HCT116 (cell line): ENCODE data around the gene FNIP2. TPM values are rescaled to one million over a fixed set of nuclear protein-coding genes. Genes with fewer than 3 reads are reported as not detected.

Experiments used
- ATAC-seq: fragments of 200-7000 bp; cut with Tn5 transposase; 2 replicates; pipeline ENCODE4 v1.9.1; 2020; ENCODE audit warnings: mild to moderate bottlenecking, moderate library complexity
- BruUV-seq: library from RNA; stranded (reverse); fragments of 400-500 nt; replicated peaks from 2 replicates; lab custom pipeline; 2021; lab: Mats Ljungman, UMichigan
- CTCF ChIA-PET: fragments of 300-600 bp; sonication (Branson Sonifier 250); formaldehyde crosslinking; loops from one replicate; lab custom pipeline; 2021; ENCODE audit warnings: antibody characterized with exemption; lab: Charles Lee
- POLR2A ChIA-PET: fragments of 300-600, 350-600 bp; sonication (Branson Sonifier 250); formaldehyde crosslinking; loops from one replicate; lab custom pipeline; 2021; ENCODE audit warnings: antibody characterized with exemption; lab: Charles Lee
- RAD21 ChIA-PET, 2 experiments: fragments of 300-600 bp; sonication (Branson Sonifier 250); formaldehyde crosslinking; loops; one replicate each; lab custom pipeline; 2023; ENCODE audit warnings: low total read pairs in 2 of 2; ENCODE audit not compliant: uncharacterized antibody in 2 of 2, unreplicated experiment in 2 of 2, low non-redundant PET in 1 of 2; lab: Charles Lee
- DNase-seq: peaks from one replicate; pipeline ENCODE4 v3.0.0-alpha.2; 2010; ENCODE audit warnings: low read depth, low spot score
- H2AFZ ChIP-seq: fragments of 200-600 bp; shearing (Covaris generic), sonication (generic); 2 replicates; pipeline ENCODE4 v1.6.1; 2017; ENCODE audit warnings: low read depth, mixed run types, mixed read lengths, antibody characterized with exemption, low read length; ENCODE audit not compliant: poor library complexity, severe bottlenecking
- H3K27ac ChIP-seq: 2 replicates; pipeline ENCODE4 v1.5.1; 2012; ENCODE audit warnings: low read depth, low read length
- H3K27me3 ChIP-seq: fragments of 200-600 bp; sonication (generic); 2 replicates; pipeline ENCODE4 v1.6.1; 2016; ENCODE audit warnings: mixed run types, low read length, mixed read lengths; ENCODE audit not compliant: insufficient read depth
- H3K36me3 ChIP-seq, 2 experiments: fragments of 200-500 bp in 1 of 2; fragments of 200-600 bp in 1 of 2; sonication (Bioruptor generic) in 1 of 2; sonication (generic) in 1 of 2; 2 replicates each; pipeline versions ENCODE4 v1.5.1 to v1.6.1; 2014 to 2016; ENCODE audit warnings: low read length in 2 of 2, inconsistent platforms in 1 of 2, mixed read lengths in 1 of 2, mixed run types in 1 of 2; ENCODE audit not compliant: insufficient read depth in 2 of 2, control insufficient read depth in 1 of 2
- H3K4me1 ChIP-seq, 2 experiments: fragments of 200-600 bp in 1 of 2; sonication (generic) in 1 of 2; 2 replicates each; pipeline versions ENCODE4 v1.5.1 to v1.6.1; 2012 to 2017; ENCODE audit warnings: low read length in 2 of 2, inconsistent platforms in 1 of 2, mild to moderate bottlenecking in 1 of 2, mixed read lengths in 1 of 2, mixed run types in 1 of 2, moderate library complexity in 1 of 2; ENCODE audit not compliant: insufficient read depth in 2 of 2, control insufficient read depth in 1 of 2
- H3K4me2 ChIP-seq: fragments of 200-600 bp; sonication (generic); 2 replicates; pipeline ENCODE4 v1.6.1; 2017; ENCODE audit warnings: mixed run types, low read length, mixed read lengths
- H3K4me3 ChIP-seq, 2 experiments: fragments of 200-600 bp in 1 of 2; sonication (generic) in 1 of 2; replicated peaks in 1 of 2; 2 replicates each; pipeline ENCODE4 v1.5.1; 2011 to 2016; ENCODE audit warnings: low read length in 2 of 2, control low read depth in 1 of 2, low read depth in 1 of 2, mild to moderate bottlenecking in 1 of 2, mixed read lengths in 1 of 2, mixed run types in 1 of 2
- H3K79me2 ChIP-seq: fragments of 200-600 bp; sonication (generic); 2 replicates; pipeline ENCODE4 v1.6.1; 2017; ENCODE audit warnings: mild to moderate bottlenecking, mixed run types, low read length, moderate library complexity, mixed read lengths; ENCODE audit not compliant: insufficient read depth
- H3K9ac ChIP-seq: fragments of 200-600 bp; sonication (generic); 2 replicates; pipeline ENCODE4 v1.6.1; 2016; ENCODE audit warnings: low read length, mixed read lengths
- H3K9me2 ChIP-seq: fragments of 200-600 bp; sonication (generic), shearing (Covaris generic); 2 replicates; pipeline ENCODE4 v1.6.1; 2017; ENCODE audit warnings: mixed run types, mild to moderate bottlenecking, moderate library complexity; ENCODE audit not compliant: insufficient read depth
- H3K9me3 ChIP-seq, 2 experiments: fragments of 200-500 bp in 1 of 2; fragments of 200-600 bp in 1 of 2; sonication (Bioruptor generic) in 1 of 2; sonication (generic) in 1 of 2; 2 replicates each; pipeline ENCODE4 v1.6.1; 2014 to 2017; ENCODE audit warnings: low read length in 2 of 2, mixed read lengths in 2 of 2, inconsistent platforms in 1 of 2, low read depth in 1 of 2, mild to moderate bottlenecking in 1 of 2, mixed run types in 1 of 2, moderate library complexity in 1 of 2; ENCODE audit not compliant: control insufficient read depth in 1 of 2, insufficient read depth in 1 of 2
- H4K20me1 ChIP-seq: fragments of 200-600 bp; sonication (generic), shearing (Covaris generic); 2 replicates; pipeline ENCODE4 v1.6.1; 2017; ENCODE audit warnings: mixed run types, mild to moderate bottlenecking, moderate library complexity; ENCODE audit not compliant: insufficient read depth
- CTCF ChIP-seq, 3 experiments: fragments of 200-600 bp in 1 of 3; sonication (generic) in 1 of 3; IDR thresholded peaks in 2 of 3; conservative IDR thresholded peaks in 1 of 3; 2 replicates each; pipeline ENCODE4 v1.5.1; 2012 to 2017; ENCODE audit warnings: low read depth in 2 of 3, low read length in 2 of 3, antibody characterized with exemption in 1 of 3, borderline replicate concordance in 1 of 3, control low read depth in 1 of 3, mild to moderate bottlenecking in 1 of 3, mixed read lengths in 1 of 3, mixed run types in 1 of 3, moderate library complexity in 1 of 3; ENCODE audit not compliant: insufficient read depth in 1 of 3
- EGR1 ChIP-seq: IDR thresholded peaks from 2 replicates; pipeline ENCODE4 v1.6.1; 2012; ENCODE audit warnings: low read depth
- FOSL1 ChIP-seq: IDR thresholded peaks from 2 replicates; pipeline ENCODE4 v1.6.1; 2012; ENCODE audit warnings: low read depth
- JUND ChIP-seq: IDR thresholded peaks from 2 replicates; pipeline ENCODE4 v1.6.1; 2012
- MAX ChIP-seq: IDR thresholded peaks from 2 replicates; pipeline ENCODE4 v1.6.1; 2012
- POLR2A ChIP-seq: IDR thresholded peaks from 2 replicates; pipeline ENCODE4 v1.7.0; 2011; ENCODE audit warnings: borderline replicate concordance; ENCODE audit not compliant: insufficient read depth, insufficient read length; ENCODE audit errors: extremely low read depth
- RAD21 ChIP-seq: IDR thresholded peaks from 2 replicates; pipeline ENCODE4 v1.6.1; 2012; ENCODE audit warnings: low read depth, mild to moderate bottlenecking
- SIN3A ChIP-seq: IDR thresholded peaks from 2 replicates; pipeline ENCODE4 v1.6.1; 2012; ENCODE audit warnings: low read depth
- SP1 ChIP-seq: IDR thresholded peaks from 2 replicates; pipeline ENCODE4 v1.6.1; 2012; ENCODE audit warnings: low read depth
- SRF ChIP-seq: IDR thresholded peaks from 2 replicates; pipeline ENCODE4 v1.6.1; 2012; ENCODE audit warnings: low read depth
- TCF7L2 ChIP-seq: IDR thresholded peaks from 2 replicates; pipeline ENCODE4 v1.7.0; 2011; ENCODE audit warnings: borderline replicate concordance, inconsistent platforms; ENCODE audit not compliant: insufficient read depth, insufficient read length; ENCODE audit errors: extremely low read depth
- ZBTB33 ChIP-seq: IDR thresholded peaks from 2 replicates; pipeline ENCODE4 v1.6.1; 2011; ENCODE audit warnings: mild to moderate bottlenecking, low read length, moderate library complexity; ENCODE audit not compliant: insufficient replicate concordance; ENCODE audit errors: extremely low read depth
- ZFX ChIP-seq: fragments of 450-650 bp; IDR thresholded peaks from 2 replicates; pipeline ENCODE4 v1.6.1; 2017
- intact Hi-C: fragments of 100-400 bp; cut with micrococcal nuclease; formaldehyde crosslinking; loops from 2 replicates; pipeline ENCODE4 v1.10.0; 2022
- total RNA-seq: library from RNA; stranded (reverse); gene quantifications from one replicate; pipeline ENCODE4 v1.2.1, GENCODE V29; 2021; ENCODE audit not compliant: unreplicated experiment

FNIP2 gene
- total RNA-seq, 1 experiment from 2014 or later: 4.8 TPM

- no peak overlapping the region for H2AFZ ChIP-seq
- no peaks in the 10 kb centered on the region for H3K9me3 ChIP-seq
- no peak overlapping the region for H3K4me3 ChIP-seq
- no peaks in the 10 kb centered on the region for H3K9me2 ChIP-seq
- no peaks in the 10 kb centered on the region for H3K27me3 ChIP-seq
- no peak for ATAC-seq
- DNase-seq: no peak
- ChIA-PET RAD21 (no interaction called here), CTCF (no interaction called here), POLR2A (no interaction called here)
- H3K36me3 ChIP-seq: no peaks in the 10 kb centered on the region
- H3K79me2 ChIP-seq: no peaks in the 10 kb centered on the region
- H3K27ac ChIP-seq: no peak overlapping the region
- no peak overlapping the region for H3K9ac ChIP-seq
- TF ChIP-seq JUND (no peak), ZFX (no peak), RAD21 (no peak), SP1 (no peak), POLR2A (no peak), ZBTB33 (no peak)
- no TSS peak for BruUV-seq
- H4K20me1 ChIP-seq: no peaks in the 10 kb centered on the region
- H3K4me1 ChIP-seq: peaks cover 7 to 11% of the 10 kb centered on the region in 2 experiments
- intact Hi-C loops: no loop called here
- H3K4me2 ChIP-seq: no peak overlapping the region
These were observed 101.4 kb downstream of the FNIP2 start for GRCh38 chr4:158870282-158870625.

GRCh38 chr4:158870626-158871334 is 102.0 kb downstream of the FNIP2 start:
- no peaks in the 10 kb centered on the region for H3K9me2 ChIP-seq
- H3K27ac ChIP-seq: no peak overlapping the region
- POLR2A ChIA-PET: no interaction called here
- DNase-seq (no peak), ATAC-seq (no peak)
- RAD21 ChIA-PET: no interaction called here
- H3K79me2 ChIP-seq: no peaks in the 10 kb centered on the region
- BruUV-seq: no TSS peak
- H3K27me3 ChIP-seq: no peaks in the 10 kb centered on the region
- no peak overlapping the region for H2AFZ ChIP-seq
- intact Hi-C loops: no loop called here
- CTCF ChIA-PET: no interaction called here
- no peak overlapping the region for H3K4me2 ChIP-seq
- no peaks in the 10 kb centered on the region for H3K36me3 ChIP-seq
- peaks cover 7 to 11% of the 10 kb centered on the region in 2 experiments for H3K4me1 ChIP-seq
- H4K20me1 ChIP-seq: no peaks in the 10 kb centered on the region
- H3K9ac ChIP-seq: no peak overlapping the region
- no peaks in the 10 kb centered on the region for H3K9me3 ChIP-seq
- no peak overlapping the region for H3K4me3 ChIP-seq
- no peak for TF ChIP-seq FOSL1
- no peak for TF ChIP-seq TCF7L2
- TF ChIP-seq POLR2A: no peak
- no peak for TF ChIP-seq ZBTB33
- TF ChIP-seq RAD21: no peak
- TF ChIP-seq CTCF (IDR thresholded peaks at IDR 0.05 in 2 of 3, conservative IDR thresholded peaks at IDR 0.05 in 1 of 3; ENCODE audit: borderline replicate concordance in 1 of 3, insufficient read depth in 1 of 3, low read depth in 2 of 3, low read length in 2 of 3): no peak
- no peak for TF ChIP-seq MAX
- TF ChIP-seq SRF: no peak
- no peak for TF ChIP-seq SIN3A
- TF ChIP-seq ZFX: no peak
- TF ChIP-seq EGR1: no peak
